GM18511 (cell line): ENCODE results near the gene CETP.
A peak's percentile ranks its signal among the peaks of the same experiment; 100 is the strongest.
"Not testable (repeated sequence)": the region's sequence is repeated elsewhere in the genome, so short reads cannot be mapped to it uniquely, and the experiment has no call there.

Source experiments
- ATAC-seq: cut with Tn5 transposase; IDR thresholded peaks from one replicate; pipeline ENCODE4 v1.9.1; 2021; ENCODE audit warnings: mild to moderate bottlenecking, moderate library complexity; ENCODE audit not compliant: unreplicated experiment

Gene CETP

GRCh38 chr16:56953006-56953405 lies 8.7 kb upstream of the CETP start:
- no peak for ATAC-seq

GRCh38 chr16:56956076-56956475 lies 5.7 kb upstream of the CETP start:
- ATAC-seq, result no peak

- ATAC-seq, result no peak
Measured at GRCh38 chr16:56956756-56957155, 5.0 kb upstream of the CETP start.

DNA sequence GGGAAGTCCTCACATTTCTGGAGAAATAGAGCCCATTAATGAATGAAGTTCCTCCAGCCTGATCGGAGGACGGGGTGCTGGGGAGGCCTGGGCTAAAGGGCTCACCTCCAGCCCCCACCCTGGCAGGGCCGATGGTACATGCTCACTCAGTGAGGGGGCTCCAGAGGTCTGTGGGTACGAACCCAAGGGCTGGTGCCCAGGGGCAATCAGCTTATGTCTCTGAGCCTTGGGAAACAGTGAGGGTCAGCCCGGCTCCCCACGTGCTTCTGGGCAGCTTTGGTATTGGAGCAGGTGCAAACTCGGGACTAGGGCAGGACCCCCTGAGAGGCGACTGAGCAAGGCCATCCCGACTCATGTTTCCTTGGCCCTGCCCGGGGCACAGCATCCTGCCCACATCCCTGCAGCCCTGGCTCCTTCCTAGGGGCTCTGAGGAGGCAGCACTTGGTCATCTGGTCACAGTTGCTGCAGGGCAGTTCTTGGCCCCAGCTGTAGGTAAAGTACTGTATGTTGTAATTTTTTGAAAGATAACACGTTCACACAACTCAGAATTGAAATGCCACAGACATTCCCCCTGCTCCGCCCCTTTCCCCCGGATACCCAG lies 969 bp upstream of the CETP start:
- no peak for ATAC-seq

DNA sequence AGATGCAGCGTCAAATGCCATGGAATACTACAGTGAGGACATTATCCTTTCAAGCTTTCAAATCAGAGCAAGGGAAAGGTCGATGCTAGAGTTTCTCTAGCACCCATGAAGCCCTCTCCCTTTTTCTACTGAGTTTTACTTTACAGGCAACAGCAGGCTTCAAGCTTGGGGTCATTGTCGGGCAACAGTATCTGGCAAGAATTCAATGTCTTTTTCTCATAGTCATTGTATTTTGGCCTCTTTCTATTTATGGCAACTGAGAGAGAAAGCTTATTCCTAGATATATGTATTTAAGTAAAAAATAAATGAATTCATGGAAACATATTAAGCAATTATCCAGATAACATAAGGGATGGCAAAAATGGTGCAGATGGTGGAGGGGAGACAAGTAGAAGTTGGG lies 364 bp upstream of the CETP start:
- no peak for ATAC-seq

- peak; percentile 76 for ATAC-seq
Measured at GRCh38 chr16:56964243-56965148, 2.7 kb downstream of the CETP start.

DNA sequence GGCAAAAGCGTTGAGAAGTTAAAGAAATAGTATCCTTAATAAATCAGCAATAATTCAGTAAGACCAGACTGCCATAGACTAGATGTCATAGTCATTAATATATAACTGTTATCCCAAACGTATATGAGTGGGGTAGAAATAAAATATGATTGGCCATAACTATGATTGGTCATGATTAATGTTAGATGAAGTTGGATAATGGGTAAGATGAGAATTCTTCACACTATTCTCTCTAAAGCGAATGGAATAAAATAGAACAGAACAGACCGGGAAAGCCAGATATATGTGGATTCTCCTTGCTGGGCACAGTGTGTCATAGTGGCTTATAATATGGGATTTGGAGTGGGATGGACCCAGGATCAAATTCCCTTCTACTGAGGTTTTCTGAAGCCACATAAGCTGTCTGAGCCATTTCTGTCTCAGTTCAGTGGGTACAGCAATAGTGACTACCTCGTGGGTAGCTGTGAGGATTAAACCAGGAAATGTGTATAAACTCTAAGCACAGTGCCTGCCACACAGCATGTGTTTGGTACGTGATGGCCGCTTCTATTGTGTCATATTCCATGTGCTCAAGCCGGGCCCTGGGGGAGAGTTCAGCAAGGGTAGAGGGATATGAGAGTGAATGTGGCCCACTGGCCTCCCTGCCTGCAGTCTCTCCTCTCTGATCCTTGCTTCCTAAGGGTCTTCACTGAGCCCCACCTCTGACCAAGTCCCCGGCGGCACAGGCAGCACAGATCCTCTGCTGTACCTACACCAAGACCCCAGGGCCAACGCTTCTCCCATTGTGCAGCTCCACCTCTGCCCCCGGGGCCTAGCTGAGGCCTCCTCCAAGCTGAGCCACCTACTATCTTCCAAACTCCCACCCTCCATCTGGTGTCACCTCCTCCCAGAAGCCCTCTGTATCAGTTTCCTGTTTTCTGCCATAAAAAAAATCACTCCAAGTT lies 3.7 kb downstream of the CETP start:
- ATAC-seq, result no peak

DNA sequence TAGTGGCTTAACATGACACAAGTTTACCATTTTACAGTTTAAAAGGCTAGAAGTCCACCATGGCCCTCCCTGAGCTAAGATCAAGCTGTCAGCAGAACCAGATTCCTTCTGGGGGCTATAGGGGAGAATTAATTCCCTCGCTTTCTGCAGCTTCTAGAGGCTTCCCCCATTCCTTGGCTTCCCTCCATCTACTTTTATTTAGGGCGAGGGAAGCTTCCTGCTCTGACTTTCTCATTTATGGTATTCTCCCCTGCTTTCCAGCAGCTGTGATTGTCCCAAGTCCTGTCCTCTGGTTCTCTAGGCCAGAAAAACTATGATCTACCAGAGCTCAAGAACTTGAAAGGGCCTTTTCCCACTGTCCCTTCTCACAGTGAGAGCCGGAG lies 4.3 kb downstream of the CETP start:
- ATAC-seq, result no peak

- ATAC-seq, result no peak
Measured at GRCh38 chr16:56967733-56968132, 6.0 kb downstream of the CETP start.

- no peak for ATAC-seq
Measured at GRCh38 chr16:56969769-56970168, 8.0 kb downstream of the CETP start.

DNA sequence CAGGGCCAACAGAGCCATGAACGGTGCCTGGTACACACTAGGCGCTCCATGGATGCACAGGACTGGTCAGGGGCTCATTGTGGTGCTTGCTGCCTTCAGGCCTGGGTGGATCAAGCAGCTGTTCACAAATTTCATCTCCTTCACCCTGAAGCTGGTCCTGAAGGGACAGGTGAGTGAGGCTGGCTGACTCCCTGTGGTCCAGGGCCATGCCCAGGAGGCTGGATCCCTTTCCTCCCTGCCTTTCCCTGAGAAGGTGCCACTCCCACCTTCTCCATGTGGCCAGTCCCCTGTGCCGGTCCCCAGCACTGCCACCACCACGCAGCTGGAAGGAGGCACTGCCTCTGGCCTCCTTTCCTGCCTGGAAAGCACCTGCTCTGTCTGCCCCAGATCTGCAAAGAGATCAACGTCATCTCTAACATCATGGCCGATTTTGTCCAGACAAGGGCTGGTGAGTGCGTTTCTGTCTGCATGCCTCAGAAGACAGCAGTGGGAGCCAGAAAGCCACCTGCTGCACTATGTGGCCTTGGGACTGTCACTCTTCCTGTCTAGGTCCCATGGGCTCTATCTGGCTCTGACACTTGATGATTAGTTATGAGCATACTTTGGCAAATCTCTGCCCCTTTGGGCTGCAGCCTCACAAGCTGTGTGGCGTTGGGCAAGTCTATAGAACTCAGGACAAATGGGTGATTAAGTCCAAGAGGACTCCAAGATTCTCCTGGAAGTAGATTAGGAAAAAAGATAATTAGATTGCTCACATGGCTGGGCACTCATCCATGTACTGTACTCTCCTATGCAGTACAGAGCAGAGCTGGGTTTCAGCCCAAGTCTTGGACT lies 9.4 kb downstream of the CETP start:
- ATAC-seq, result peak; percentile 87

DNA sequence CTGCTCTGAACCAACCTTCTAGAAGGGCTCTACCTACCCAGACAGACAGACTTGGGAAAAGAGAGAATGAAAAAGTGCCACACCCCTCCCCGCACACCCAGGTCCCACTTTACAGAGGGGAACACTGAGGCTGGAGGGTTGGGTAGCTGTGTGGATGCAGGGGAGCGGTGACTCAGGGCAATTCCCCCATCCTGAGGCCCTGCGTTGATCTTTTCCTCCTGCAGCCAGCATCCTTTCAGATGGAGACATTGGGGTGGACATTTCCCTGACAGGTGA lies 10.0 kb downstream of the CETP start:
- no peak for ATAC-seq

DNA sequence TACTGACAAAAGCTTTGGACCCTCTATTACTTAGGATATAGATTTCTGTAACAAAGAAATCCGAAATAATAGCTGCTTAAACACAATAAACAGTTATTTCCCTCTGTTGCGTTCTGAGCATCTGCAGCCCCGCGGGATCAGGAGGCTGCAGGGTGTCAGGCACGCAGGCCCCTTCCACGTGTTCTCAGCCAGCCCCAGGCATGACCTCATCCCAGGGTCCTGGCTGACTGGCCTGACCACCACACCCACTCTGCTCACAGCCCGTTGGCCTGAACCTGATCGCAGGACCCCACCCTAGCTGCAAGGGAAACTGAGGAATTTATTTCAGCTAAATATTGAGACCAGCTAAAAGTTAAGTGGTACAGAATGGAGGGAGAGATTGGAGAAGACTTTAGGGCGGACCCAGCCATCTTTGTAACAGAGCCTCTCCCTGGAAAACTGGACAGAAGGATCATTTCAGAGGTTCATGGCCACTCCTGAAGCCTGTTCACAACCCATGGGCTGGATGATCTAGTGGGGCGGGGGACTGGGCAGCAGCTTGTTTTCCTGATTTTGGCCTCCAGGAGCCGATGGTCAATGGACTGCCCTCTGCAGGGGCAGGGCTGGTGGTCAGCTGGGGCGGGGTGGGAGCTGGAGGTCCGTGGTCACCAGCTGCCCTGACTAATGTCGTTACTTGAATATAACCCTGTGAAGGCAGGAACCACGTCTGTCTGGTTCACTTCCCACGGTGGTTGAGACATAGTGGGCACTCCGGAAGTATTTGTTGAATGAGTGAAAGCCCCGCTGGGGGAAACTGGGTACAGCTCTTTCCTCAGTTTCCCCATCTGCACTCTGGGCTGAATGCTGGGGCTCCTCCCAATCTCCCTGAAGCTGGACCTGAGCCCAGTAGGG lies 10.9 kb downstream of the CETP start:
- ATAC-seq, result no peak

- ATAC-seq, result no peak
Measured at GRCh38 chr16:56973294-56973689, 11.5 kb downstream of the CETP start.

GRCh38 chr16:56973899-56974298 lies 12.1 kb downstream of the CETP start:
- ATAC-seq, result not testable (repeated sequence)

GRCh38 chr16:56974549-56975300 lies 13.0 kb downstream of the CETP start:
- ATAC-seq, result no peak

DNA sequence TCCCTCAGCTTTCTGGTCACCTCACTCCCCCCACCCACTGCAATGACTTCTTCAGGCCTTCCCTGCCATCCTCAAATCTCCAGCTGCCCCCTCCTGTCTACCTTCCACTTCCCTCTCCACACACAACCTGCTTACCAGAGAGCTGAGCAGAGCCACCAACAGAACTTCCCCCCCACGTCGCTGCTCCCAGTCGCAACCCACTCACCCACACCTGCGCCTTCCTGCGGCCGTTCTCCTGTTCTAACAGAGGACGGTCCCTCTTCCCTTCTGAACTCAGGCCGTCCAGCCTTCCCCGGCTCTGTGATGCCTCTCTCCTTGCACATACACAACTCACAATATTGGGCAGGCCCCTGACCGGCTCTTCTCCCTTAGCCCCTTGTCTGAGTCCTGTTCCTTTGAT lies 14.0 kb downstream of the CETP start:
- ATAC-seq, result no peak

GRCh38 chr16:56977216-56977615 lies 15.5 kb downstream of the CETP start:
- ATAC-seq, result no peak

DNA sequence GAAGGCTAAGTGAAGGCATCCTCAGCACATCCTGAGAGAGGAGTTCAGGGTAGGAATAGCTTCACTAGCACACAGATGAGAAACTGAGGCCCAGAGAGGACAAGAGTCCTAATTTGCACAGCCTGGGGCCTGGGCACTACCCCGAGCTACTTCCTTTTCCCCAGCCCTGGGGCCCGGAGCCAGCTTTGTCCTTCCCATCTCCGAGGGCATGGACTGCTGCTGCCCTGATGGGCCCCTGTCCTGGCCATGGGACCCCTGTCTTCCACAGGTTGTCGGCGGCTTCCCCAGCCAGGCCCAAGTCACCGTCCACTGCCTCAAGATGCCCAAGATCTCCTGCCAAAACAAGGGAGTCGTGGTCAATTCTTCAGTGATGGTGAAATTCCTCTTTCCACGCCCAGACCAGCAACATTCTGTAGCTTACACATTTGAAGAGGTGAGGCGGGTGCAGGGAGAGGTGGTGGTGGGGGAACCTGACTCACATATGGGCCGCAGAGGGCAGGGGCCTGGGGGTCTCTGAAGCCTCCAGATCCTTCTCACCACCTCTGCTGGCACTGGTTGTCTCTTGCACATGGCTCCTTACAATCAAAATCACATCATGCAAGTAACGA lies 16.2 kb downstream of the CETP start:
- no peak for ATAC-seq
